Activated effector memory CD4-positive, alpha-beta T cell treated with Interleukin-2 at 50 U/mL for 16 hours (primary cell): Measurements from ENCODE around the gene ACSL3.
"Not testable (repeated sequence)": the region's sequence is repeated elsewhere in the genome, so short reads cannot be mapped to it uniquely, and the experiment has no call there.

ENCODE experiments used
- DNase-seq: peaks from one replicate; pipeline ENCODE4 v3.0.0-alpha.2; 2020

ACSL3 gene

GRCh38 chr2:222860740-222861410, at the start of gene ACSL3:
Gene ACSL3 (plus strand): TSS chr2:222861036. CDS start chr2:222908773, 47,737 bp downstream.
- peak; percentile 87 for DNase-seq

DNA sequence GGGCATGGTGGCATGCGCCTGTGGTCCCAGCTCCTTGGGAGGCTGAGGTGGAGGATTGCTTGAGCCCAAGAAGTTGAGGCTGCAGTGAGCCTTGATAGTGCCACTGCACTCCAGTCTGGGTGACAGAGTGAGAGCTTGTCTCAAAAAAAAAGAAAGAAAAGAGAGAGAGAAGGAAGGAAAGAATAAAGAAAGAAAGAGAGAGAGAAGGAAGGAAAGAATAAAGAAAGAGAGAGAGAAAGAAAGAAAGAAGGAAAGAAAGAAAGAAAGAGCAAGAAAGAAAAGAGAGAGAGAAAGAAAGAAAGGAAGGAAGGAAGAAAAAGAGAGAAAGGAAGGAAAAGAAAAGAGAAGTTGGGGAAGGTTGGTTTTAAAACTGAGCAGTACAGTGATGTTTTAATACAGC, 49.0 kb upstream of the ACSL3 start:
- no peak for DNase-seq

- no peak for DNase-seq
Observed at GRCh38 chr2:222813177-222813843, 47.5 kb upstream of the ACSL3 start.

GRCh38 chr2:222819722-222820333, 41.0 kb upstream of the ACSL3 start:
- no peak for DNase-seq

DNA sequence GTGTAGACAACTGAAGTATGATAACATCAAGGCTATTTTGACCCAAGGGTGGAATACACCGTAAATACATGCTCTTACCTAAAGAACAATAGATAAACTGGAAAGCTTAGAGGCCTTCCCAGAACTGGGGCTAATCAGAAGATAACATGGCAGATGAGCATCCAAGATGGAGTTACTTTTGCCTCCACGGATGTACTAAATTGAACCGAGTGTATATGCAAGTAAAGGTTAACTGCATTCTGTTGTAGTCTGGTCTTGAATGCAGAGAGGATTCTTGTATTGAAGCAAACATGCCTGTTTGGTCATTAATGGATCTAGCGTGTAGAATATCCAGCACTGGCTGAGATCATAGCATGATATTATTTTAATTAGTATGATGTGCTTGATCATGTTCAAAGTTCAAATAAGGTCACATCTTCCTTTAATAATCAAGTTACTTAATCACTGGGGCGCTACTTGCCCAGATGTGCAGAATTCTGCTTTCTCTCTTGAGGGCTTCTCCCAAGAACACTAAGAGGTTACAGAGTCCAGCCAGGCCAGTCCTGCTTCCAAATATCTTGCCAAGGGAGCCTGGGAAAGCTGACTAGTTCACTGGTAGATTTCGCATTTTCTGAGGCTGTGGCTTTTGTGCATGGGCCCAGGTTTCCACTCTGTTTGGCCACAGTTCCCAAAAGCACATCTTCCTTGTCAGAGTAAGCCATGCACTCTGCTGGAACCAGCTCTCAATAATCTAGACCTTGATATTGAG, 37.5 kb upstream of the ACSL3 start:
- no peak for DNase-seq

- no peak for DNase-seq
Observed at GRCh38 chr2:222825031-222825430, 35.8 kb upstream of the ACSL3 start.

DNA sequence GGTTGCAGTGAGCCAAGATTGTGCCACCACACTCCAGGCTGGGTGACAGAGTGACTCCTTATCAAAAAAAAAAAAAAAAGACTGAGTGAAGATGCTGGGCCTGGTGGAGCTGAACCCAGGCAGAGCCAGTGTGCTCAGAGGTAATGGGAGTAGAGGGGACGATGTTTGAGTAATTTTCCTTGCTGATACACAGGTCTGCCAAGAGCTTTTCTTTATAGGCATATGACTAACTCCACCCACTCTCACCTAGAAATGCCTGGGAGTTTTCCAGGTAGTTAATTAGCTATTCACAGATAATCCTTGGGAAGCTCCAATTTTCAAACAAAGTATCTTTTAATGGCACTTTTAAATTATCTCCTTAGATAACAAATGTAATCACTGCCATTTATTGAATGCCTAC, 33.4 kb upstream of the ACSL3 start:
- no peak for DNase-seq

DNA sequence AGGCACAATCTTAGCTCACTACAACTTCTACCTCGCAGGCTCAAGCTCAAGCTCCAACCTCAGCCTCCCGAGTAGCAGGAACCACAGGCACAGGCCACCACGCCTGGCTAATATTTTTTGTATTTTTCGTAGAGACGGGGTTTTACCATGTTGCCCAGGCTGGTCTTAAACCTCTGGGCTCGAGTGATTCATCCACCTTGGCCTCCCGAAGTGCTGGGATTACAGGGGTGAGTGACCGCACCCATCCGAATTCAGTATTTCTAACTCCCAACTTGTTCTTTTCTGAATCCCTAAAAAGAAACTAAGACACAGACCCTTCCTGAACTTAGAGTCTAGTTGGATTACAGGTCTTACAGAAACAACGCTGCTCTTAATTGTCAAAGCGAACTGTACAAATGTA, 32.3 kb upstream of the ACSL3 start:
- DNase-seq, result no peak

- DNase-seq, result no peak
Observed at GRCh38 chr2:222830164-222830563, 30.7 kb upstream of the ACSL3 start.

DNA sequence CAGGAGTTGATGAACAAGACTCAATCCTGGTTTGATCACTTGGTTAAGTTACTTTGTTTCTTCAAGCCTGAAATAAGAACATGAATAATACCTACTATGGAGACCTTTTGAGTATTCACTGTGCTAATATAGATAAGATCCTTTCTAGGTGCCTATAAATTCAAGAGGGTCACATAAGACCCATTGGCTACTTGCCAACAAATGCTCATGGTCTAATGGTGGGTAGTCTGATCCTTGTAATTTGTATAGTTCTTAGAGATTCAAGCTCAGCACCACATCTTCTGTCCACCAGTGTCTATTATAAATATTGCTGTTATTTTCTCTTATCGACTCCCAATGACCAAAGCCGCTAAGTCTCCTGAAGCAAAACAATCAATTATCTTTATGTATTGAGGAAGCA, 27.4 kb upstream of the ACSL3 start:
- no peak for DNase-seq

DNA sequence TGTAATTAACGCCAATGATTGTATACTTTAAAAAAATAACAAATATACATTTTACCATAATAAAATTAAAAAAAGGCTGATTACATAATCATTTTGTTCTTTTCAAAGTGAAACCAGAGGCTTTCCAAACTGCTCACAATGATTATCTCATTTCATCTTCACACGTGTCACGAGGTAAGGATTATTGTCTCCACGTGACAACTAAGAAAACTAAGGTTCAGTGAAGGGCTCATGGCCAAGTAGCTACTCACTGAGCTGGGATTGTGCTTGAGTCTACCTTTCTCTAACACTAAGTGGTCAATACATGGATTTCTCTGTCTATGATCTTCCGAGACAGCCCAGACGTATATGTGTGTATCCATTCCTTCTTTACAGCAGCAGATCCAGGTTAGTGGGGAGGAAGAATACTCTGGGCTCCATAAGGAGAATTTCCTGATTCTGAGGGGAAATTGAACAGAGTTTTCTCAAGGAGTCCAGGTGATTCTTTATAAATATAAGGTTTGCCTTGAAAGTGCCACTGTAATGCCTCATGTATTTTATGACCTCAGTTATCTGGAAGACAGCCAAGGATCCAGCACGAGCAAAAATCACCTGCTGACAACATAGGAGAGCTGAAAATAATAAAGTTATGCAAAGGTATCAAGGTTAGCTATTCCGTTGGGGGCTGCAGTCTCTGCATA, 25.6 kb upstream of the ACSL3 start:
- no peak for DNase-seq

- DNase-seq, result no peak
Observed at GRCh38 chr2:222835823-222836151, 25.0 kb upstream of the ACSL3 start.

DNA sequence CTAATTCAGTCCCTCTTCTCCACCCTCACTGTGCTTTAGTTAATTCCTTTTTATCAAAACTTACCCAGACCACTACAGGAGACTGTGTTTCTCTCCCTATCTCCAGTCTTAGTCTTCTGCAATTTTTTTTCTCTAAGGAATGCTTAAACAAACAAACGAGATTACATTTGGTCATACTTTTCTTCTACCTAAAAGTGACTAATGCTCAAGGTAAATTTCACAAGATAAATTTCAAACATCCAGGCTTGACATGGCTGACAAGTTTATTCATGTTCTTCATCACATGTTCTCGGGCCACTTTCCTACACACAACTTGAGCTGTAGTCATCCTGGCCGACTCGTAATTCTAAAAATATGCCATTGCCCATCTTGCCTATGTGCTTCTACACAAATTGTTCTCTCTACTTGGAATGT, 23.2 kb upstream of the ACSL3 start:
- no peak for DNase-seq

GRCh38 chr2:222840060-222840802, 20.6 kb upstream of the ACSL3 start:
- no peak for DNase-seq

DNA sequence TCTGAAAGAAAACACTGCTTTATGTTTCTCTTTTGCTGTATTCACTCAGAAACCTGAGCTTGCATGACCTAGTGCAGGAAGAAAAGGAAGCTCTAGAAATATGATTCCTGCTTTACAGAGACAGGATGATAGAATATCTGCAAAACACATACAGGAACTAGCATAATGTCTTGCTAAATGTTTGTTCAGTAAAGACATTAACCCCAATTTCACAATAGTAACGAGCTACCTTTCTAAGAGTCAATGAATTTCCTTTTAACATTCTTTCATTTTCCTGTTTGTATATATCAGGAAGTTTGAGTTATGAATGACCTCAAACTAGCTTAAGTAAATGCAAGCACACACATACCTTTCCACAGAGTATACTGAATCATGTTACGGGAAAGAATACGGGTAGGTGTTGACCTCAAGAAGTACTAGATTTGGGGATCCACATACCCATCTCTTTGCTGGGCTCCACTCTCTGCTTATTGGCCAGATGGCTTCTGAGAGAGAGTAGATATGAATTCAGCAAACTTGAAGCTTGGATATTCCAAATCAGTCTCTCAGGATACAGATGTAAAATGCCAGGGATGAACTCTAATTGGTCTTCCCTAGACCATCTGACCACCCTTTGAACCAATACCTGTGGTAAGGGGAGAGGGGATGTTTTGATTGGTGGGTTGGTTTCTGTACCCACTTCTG, 18.2 kb upstream of the ACSL3 start:
- no peak for DNase-seq

GRCh38 chr2:222844323-222844722, 16.5 kb upstream of the ACSL3 start:
- DNase-seq, result no peak

- not testable (repeated sequence) for DNase-seq
Observed at GRCh38 chr2:222845314-222845713, 15.5 kb upstream of the ACSL3 start.

DNA sequence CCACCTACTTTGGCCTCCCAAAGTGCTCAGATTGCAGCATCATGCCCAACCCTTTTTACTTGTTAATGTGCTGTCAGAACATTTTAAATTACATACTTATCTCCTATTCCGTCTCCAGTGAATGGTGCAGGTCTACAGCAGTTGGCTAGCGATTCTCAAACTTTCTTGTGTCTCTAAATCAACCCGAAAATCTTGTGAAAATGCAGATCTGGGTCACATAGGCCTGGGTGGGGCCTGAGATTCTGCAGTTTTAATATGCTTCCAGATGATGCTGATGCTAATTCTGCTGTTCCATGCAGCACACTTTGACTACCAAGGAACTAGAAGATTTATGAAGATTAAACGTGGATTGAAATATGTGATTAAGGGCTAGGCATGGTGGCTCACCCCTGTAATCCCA, 14.8 kb upstream of the ACSL3 start:
- no peak for DNase-seq

DNA sequence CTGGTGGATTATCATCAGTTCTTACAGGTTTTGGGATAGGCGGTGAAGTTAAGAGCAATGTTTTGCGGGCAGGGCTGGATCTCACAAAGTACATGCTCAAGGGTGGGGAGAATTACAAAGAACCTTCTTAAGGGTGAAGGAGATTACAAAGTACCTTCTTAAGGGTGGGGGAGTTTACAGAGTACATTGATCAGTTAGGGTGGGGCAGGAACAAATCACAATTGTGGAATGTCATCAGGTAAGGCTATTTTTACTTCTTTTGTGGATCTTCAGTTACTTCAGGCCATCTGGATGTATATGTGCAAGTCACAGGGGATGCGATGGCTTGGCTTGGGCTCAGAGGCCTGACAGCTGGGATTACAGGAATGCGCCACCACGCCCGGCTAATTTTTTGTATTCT, 12.8 kb upstream of the ACSL3 start:
- not testable (repeated sequence) for DNase-seq

GRCh38 chr2:222848862-222849261, 12.0 kb upstream of the ACSL3 start:
- DNase-seq, result no peak

DNA sequence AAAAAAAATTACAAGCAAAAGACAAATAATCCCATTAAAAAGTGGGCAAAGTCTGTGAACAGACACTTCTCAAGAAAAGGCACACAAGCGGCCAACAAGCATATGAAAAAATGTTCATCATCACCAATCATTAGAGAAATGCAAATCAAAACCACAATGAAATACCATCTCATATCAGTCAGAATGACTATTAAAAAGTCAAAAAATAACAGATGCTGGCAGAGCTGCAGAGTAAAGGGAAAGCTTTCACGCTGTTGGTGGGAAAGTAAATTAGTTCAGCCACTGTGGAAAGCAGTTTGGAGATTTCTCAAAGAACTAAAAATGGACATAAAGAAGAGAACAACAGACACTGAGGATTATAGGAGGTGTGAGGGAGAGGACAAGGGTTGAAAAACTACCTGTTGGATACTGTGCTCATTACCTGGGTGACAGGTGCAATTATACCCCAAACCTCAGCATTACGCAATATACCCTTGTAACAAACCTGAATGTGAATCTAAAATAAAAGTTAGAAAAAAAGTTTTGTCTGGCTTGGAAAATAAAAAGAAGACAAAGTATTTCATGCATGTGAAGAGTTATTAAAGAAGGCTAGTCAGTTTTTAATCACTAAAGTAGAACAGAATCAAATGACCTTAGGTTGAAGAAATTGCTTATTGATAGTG, 8.7 kb upstream of the ACSL3 start:
- DNase-seq, result no peak
